GM13976 (cell line): ENCODE data around the gene STAP2.
A peak's percentile ranks its signal among the peaks of the same experiment; 100 is the strongest.

Experiments
- DNase-seq: peaks from one replicate; pipeline ENCODE4 v3.0.0; 2012; ENCODE audit warnings: low spot score
- in situ Hi-C: fragments of 300-500 bp; cut with MboI; formaldehyde crosslinking; loops from one replicate; pipeline ENCODE4 v1.12.0; 2022; ENCODE audit warnings: low sequenced_read_pairs, mixed read lengths, inconsistent platforms; ENCODE audit not compliant: unreplicated experiment
- TF ChIP-seq, protein P1 (sequence below): IDR thresholded peaks from 2 replicates; pipeline ENCODE4 v1.5.1; 2012; ENCODE audit warnings: borderline replicate concordance, mild to moderate bottlenecking; ENCODE audit not compliant: insufficient read depth; ENCODE audit errors: extremely low read depth, missing control alignments, control extremely low read depth

Gene STAP2

DNA sequence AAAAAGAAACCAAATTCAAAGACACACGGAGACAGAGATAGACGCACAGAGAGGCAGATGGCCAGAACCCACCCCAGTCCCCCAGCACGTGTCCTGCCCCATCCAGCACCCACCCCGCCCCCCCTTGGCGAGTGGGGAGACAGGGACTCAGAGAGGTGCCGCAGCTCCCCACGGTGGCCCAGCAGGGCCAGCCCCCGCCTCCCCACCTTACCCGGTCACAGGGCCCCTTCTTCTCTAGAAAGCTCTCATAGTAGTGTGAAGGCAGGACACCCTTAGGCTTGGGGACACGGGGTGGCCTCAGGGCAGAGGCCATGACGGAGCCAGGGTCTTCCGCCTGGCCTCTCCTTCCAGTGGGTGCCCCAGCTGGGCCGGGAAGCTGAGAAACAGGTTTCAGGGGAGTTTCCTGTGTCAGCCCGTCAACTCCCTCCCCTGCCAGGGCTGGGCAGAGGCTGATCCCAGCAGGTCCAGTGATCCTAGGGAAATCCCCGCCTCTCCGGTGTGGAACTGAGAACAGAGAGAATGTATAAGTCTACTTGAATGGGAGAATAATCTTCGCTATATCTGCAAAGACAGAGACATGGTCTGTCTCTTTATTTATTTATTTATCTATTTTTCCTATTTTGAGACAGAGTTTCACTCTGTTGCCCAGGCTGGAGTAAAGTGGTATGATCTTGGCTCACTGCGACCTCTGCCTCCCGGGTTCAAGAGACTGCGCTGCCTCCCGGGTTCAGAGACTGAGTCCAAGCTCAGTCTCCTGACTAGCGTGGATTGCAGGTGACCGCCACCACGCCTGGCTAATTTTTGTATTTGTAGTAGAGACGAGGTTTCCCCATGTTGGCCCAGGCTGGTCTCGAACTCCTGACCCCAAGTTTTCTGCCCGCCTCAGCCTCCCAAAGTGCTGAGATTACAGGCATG lies at the start of gene STAP2:
Gene STAP2, minus strand, starts transcription at position 387 of the 915 bp plus-strand sequence. Its CDS starts 74 bp downstream, at position 313.
- in situ Hi-C loops = no loop called here
- peak; percentile 53 for DNase-seq
- TF ChIP-seq, protein P1, sequence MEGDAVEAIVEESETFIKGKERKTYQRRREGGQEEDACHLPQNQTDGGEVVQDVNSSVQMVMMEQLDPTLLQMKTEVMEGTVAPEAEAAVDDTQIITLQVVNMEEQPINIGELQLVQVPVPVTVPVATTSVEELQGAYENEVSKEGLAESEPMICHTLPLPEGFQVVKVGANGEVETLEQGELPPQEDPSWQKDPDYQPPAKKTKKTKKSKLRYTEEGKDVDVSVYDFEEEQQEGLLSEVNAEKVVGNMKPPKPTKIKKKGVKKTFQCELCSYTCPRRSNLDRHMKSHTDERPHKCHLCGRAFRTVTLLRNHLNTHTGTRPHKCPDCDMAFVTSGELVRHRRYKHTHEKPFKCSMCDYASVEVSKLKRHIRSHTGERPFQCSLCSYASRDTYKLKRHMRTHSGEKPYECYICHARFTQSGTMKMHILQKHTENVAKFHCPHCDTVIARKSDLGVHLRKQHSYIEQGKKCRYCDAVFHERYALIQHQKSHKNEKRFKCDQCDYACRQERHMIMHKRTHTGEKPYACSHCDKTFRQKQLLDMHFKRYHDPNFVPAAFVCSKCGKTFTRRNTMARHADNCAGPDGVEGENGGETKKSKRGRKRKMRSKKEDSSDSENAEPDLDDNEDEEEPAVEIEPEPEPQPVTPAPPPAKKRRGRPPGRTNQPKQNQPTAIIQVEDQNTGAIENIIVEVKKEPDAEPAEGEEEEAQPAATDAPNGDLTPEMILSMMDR = no peak

DNA sequence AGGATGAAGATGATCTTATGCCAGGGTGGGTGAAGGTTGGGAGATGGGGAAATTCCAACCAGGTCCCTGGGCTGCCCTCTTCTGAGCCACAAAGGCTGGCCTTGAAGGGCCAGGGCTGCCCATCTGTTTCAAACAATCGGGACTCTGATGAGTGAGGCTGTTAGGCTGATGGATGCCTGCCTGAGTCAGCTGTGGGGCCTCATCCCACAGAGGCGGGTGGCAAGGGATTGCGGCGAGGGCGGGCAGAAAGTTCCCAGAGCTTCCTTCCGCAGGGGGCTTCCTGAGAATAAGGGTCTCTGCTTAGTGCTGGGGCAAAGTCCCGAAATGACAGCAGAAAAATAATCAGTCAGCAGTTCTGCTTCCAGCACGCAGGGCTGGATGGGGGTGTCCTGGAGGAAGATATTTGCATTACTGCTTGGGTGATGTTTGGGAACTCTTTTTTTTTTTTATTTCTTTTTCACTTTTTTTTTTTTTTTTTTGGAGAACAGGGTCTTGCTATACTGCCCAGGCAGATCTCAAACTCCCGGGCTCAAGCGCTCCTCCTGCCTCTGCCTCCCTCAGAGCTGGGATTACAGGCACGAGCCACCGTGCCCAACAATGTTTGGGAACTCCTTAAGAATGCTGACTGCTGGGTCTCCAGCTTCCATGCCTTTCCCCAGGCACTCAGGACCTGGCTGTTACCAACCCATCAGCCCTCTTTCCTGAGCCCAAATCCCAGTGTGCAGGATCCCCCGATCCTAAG lies 47.6 kb upstream of the STAP2 start:
- TF ChIP-seq, protein P1 = no peak
- DNase-seq = no peak
- in situ Hi-C loops = no loop called here

DNA sequence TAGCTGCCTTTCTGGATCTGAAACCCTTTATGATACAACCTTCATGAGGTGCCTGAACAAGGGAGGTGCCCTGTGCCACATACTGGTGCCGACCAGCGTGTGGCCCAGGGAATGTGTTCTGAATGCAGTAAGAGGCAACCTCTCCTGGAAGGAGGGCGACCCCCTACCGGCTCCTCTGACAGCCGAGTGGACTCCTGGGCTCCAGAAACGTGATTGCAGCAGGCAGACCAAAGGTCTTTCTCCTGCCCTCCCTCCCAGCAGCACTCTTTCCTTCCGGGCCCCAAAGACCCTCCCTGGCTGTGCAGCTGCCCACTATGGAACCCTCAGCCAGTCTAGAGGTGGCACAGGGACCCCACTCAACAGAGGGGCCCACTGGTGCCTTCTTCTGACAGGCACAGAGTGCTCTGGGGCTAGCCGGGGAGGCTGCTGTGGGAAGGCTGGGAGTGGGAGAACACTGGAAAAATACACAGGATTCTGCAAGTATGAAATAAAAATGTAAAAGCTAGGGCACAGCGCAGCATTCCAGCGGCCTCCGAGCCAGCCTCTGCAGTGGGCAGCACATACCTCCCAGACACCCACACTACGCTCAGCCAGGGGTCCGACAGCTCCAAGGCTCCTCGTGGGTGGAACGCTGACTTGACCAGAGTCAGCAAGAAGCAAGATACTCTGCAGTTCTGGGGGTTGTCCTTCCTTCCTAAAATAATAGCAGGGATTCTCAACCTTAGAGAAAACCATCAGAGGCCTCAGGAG lies 46.8 kb upstream of the STAP2 start:
- in situ Hi-C loops = no loop called here
- no peak for DNase-seq
- TF ChIP-seq, protein P1 = no peak

- in situ Hi-C loops = no loop called here
- TF ChIP-seq, protein P1 = no peak
- DNase-seq = peak; percentile 64
These were observed 41.7 kb upstream of the STAP2 start for GRCh38 chr19:4380254-4380727.

- TF ChIP-seq, protein P1 = no peak
- in situ Hi-C loops = no loop called here
- DNase-seq = peak; percentile 66
These were observed 41.0 kb upstream of the STAP2 start for GRCh38 chr19:4379383-4380253.
